Measurements from ENCODE around the gene GTF2H2C. TPM values are rescaled to one million over a fixed set of nuclear protein-coding genes. Genes with fewer than 3 reads are reported as not detected.

Gene GTF2H2C
- total and polyA plus RNA-seq, 10 of the 15 experiments (the other 5 are each of a cell fraction or from before 2014, with no cell fraction given): 55.1 to 103 (median 78.9) TPM

GRCh38 chr5:69510694-69511093 is 49.3 kb upstream of the GTF2H2C start:
- intact Hi-C loops (cut with micrococcal nuclease; ENCODE audit: unreplicated experiment) (no loop called here), in situ Hi-C loops (cut with MboI) (loop anchor here (25.0 kb wide), 1 partner anchor 1577 kb away; no protein-coding TSS in a partner anchor)
- Histone ChIP-seq H3K4me2 (ENCODE audit: control insufficient read depth, insufficient read depth) (no peak overlapping the region), H3K79me2 (ENCODE audit: control insufficient read depth, insufficient read depth, low read length) (no peaks in the 10 kb centered on the region; the same call in 1 of the 2 replicates), H3K9me3 (replicated peaks; ENCODE audit: control insufficient read depth, insufficient read depth, low read length) (no peaks in the 10 kb centered on the region), H3K27ac (ENCODE audit: control insufficient read depth, insufficient read depth) (no peak overlapping the region), H3K36me3 (ENCODE audit: control insufficient read depth in 2 of 2, insufficient read depth in 2 of 2, low read length in 1 of 2) (peaks cover 2 to 12% of the 10 kb centered on the region in 2 experiments; a peak in 3 of 4 replicates), H3K4me3 (no peak overlapping the region), H2AFZ (ENCODE audit: control insufficient read depth, low read depth, low read length) (no peak overlapping the region), H4K20me1 (ENCODE audit: control insufficient read depth, insufficient read depth) (no peaks in the 10 kb centered on the region), H3K4me1 (ENCODE audit: control insufficient read depth, insufficient read depth, low read length) (no peaks in the 10 kb centered on the region), H3K9ac (ENCODE audit: control insufficient read depth, insufficient read depth, low read length) (no peak overlapping the region), H3K27me3 (replicated peaks in 1 of 2; ENCODE audit: control insufficient read depth in 2 of 2, insufficient read depth in 2 of 2, low read length in 1 of 2) (no peaks in the 10 kb centered on the region)
- BruUV-seq (replicated peaks): no TSS peak
- SMC1A ChIA-PET (ENCODE audit: uncharacterized antibody, unreplicated experiment): interaction anchor here (2.3 kb wide), 1 partner anchor 11 kb away, joined by 5 read pairs; no protein-coding TSS in a partner anchor
- CTCF ChIA-PET: no interaction called here
- no peak for FAIRE-seq
- POLR2A ChIA-PET: no interaction called here
- no peak for DNase-seq (ENCODE audit: low read depth, low spot score)
- no peak for ATAC-seq
- RAD21 ChIA-PET (ENCODE audit: unreplicated experiment): interaction anchor here (0.8 kb wide), 1 partner anchor 11 kb away, joined by 3 read pairs; no protein-coding TSS in a partner anchor
- TF ChIP-seq LARP7 (IDR thresholded peaks at IDR 0.05): no peak
- TF ChIP-seq IRF5 (IDR thresholded peaks at IDR 0.05; ENCODE audit: borderline replicate concordance): no peak
- TF ChIP-seq CHD1 (IDR thresholded peaks at IDR 0.05; ENCODE audit: low read depth, low read length): no peak
- no peak for TF ChIP-seq PBX3 (IDR thresholded peaks at IDR 0.05; ENCODE audit: insufficient replicate concordance, low read depth, low read length)
- no peak for TF ChIP-seq BRCA1 (IDR thresholded peaks at IDR 0.05; ENCODE audit: low read depth, low read length)
- 80% methylated on average over 2 of the region's 2 CpGs for WGBS (ENCODE audit: insufficient coverage, insufficient replicate concordance, low lambda C conversion rate, missing lambda C conversion rate)
